Testis (tissue), 2 donors: ENCODE measurements around the gene AMT.

Experiments used
- CTCF ChIP-seq, 3 experiments: fragments of 450-650 bp in 2 of 3; fragments of 200-600 bp in 1 of 3; sonication (generic) in 1 of 3; IDR thresholded peaks; one replicate each; pipeline ENCODE4 v1.5.1; 2016 to 2019; ENCODE audit warnings: antibody characterized with exemption in 3 of 3, mild to moderate bottlenecking in 2 of 3, moderate library complexity in 1 of 3
- POLR2A ChIP-seq: fragments of 450-650 bp; IDR thresholded peaks from one replicate; pipeline ENCODE4 v1.6.1; 2017; ENCODE audit warnings: antibody characterized with exemption, mild to moderate bottlenecking, moderate library complexity

GRCh38 chr3:49412632-49413337, 9.5 kb downstream of the AMT start:
- TF ChIP-seq CTCF (IDR thresholded peaks at IDR 0.05) (no peak), POLR2A (no peak)
